HG03025 (cell line): Measurements from ENCODE around the gene CHMP3.
"Not testable (repeated sequence)": the region's sequence is repeated elsewhere in the genome, so short reads cannot be mapped to it uniquely, and the experiment has no call there.

Source experiments
- ATAC-seq: cut with Tn5 transposase; IDR thresholded peaks from one replicate; pipeline ENCODE4 v1.9.1; 2021; ENCODE audit warnings: mild to moderate bottlenecking, moderate library complexity; ENCODE audit not compliant: unreplicated experiment, low FRiP score

Gene CHMP3

DNA sequence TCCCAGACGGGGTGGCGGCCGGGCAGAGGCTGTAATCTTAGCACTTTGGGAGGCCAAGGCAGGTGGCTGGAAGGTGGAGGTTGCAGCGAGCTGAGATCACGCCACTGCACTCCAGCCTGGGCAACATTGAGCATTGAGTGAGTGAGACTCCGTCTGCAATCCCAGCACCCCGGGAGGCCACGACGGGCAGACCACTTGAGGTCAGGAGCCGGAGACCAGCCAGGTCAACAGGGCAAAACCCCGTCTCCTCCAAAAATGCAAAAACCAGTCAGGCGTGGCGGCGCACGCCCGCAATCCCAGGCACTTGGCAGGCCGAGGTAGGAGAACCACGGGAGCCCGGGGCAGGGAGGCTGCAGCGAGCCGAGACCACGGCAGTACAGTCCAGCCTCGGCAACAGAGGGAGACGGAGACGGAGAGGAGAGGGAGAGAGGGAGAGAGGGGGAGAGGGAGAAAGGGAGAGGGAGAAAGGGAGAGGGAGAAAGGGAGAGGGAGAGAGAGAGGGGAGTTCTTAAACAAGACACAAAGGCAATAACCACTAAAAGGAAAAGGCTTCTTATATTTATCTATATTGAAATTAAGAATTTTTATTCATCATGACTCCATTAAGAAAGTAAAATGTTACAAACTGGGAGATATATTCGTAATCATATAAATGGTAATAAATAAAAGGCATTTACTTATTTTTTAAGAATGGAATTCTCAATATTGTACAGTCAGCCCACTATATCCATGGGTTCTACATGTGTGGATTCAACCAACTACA lies 13.1 kb downstream of the CHMP3 start:
- not testable (repeated sequence) for ATAC-seq

DNA sequence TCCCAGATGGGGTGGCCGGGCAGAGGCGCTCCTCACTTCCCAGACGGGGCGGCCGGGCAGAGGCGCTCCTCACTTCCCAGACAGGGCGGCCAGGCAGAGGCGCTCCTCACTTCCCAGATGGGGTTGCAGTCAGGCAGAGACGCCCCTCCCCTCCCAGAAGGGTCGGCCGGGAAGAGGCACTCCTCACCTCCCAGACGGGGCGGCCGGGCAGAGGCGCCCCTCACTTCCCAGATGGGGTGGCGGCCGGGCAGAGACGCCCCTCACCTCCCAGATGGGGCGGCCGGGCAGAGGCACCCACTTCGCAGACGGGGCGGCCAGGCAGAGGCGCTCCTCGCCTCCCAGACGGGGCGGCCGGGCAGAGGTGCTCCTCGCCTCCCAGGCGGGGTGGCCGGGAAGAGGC lies 13.8 kb downstream of the CHMP3 start:
- not testable (repeated sequence) for ATAC-seq

DNA sequence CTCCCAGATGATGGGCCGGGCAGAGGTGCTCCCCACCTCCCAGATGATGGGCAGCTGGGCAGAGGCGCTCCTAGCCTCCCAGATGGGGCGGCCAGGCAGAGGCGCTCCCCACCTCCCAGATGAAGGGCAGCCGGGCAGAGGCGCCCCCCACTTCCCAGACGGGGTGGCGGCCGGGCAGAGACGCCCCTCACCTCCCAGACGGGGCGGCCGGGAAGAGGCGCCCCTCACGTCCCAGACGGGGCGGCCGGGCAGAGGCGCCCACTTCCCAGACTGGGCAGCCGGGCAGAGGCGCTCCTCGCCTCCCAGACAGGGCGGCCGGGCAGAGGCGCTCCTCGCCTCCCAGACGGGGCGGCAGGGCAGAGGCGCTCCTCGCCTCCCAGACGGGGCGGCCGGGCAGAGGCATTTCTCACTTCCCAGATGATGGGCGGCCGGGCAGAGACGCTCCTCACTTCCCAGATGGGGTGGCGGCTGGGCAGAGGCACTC lies 14.3 kb downstream of the CHMP3 start:
- not testable (repeated sequence) for ATAC-seq

DNA sequence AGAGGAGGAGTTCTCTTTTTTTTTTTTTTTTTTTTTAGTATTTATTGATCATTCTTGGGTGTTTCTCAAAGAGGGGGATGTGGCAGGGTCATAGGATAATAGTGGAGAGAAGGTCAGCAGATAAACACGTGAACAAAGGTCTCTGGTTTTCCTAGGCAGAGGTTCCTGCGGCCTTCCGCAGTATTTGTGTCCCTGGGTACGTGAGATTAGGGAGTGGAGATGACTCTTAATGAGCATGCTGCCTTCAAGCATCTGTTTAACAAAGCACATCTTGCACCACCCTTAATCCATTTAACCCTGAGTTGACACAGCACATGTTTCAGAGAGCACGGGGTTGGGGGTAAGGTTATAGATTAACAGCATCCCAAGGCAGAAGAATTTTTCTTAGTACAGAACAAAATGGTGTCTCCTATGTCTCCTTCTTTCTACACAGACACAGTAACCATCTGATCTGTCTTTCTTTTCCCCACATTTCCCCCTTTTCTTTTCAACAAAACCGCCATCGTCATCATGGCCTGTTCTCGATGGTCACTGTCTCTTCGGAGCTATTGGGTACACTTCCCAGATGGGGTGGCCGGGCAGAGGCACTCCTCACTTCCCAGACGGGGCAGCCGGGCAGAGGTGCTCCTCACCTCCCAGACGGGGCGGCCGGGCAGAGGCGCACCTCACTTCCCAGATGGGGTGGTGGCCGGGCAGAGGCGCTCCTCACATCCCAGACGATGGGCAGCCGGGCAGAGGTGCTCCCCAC lies 14.9 kb downstream of the CHMP3 start:
- ATAC-seq, result not testable (repeated sequence)

DNA sequence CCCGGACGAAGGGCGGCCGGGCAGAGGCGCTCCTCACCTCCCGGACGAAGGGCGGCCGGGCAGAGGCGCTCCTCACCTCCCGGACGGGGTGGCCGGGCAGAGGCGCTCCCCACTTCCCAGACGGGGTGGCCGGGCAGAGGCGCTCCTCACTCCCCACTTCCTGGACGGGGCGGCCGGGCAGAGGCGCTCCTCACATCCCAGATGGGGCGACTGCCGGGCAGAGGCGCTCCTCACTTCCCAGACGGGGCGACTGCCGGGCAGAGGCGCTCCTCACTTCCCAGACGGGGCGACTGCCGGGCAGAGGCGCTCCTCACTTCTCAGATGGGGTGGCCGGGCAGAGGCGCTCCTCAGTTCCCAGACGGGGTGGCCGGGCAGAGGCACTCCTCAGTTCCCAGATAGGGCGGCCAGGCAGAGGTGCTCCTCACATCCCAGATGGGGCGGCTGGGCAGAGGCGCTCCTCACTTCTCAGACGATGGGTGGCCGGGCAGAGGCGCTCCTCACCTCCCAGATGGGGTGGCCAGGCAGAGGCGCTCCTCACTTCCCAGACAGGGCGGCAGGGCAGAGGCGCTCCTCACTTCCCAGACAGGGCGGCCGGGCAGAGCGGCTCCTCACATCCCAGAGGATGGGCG lies 17.8 kb downstream of the CHMP3 start:
- not testable (repeated sequence) for ATAC-seq

DNA sequence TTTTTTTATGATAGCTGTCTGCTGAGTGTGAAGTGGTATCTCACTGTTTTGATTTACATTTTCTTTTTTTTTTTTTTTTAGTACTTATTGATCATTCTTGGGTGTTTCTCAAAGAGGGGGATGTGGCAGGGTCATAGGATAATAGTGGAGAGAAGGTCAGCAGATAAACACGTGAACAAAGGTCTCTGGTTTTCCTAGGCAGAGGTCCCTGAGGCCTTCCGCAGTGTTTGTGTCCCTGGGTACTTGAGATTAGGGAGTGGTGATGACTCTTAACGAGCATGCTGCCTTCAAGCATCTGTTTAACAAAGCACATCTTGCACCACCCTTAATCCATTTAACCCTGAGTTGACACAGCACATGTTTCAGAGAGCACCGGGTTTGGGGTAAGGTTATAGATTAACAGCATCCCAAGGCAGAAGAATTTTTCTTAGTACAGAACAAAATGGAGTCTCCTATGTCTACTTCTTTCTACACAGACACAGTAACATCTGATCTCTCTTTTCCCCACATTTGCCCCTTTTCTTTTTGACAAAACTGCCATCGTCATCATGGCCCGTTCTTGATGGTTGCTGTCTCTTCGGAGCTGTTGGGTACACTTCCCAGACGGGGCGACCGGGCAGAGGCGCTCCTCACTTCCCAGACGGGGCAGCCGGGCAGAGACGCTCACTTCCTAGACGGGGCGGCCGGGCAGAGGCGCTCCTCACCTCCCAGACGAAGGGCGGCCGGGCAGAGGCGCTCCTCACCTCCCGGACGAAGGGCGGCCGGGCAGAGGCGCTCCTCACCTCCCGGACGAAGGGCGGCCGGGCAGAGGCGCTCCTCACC lies 18.8 kb downstream of the CHMP3 start:
- not testable (repeated sequence) for ATAC-seq

DNA sequence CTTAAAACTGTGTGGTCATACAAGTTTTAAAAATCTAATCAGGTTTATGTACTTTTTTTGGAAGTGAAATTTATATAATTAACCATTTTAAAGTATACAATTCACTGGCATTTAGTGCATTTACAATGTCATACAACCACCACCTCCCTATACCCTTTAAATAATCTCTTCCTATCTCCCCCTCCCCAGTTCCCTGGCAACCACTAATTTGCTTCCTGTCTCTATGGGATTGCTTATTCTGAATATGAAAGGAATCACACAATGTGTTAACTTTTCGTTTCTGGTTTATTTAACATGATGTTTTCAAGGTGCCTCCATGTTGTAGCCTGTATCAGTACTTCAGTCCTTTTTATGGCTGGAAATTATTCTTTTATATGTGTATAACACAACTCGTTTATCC lies 19.4 kb downstream of the CHMP3 start:
- ATAC-seq, result no peak

DNA sequence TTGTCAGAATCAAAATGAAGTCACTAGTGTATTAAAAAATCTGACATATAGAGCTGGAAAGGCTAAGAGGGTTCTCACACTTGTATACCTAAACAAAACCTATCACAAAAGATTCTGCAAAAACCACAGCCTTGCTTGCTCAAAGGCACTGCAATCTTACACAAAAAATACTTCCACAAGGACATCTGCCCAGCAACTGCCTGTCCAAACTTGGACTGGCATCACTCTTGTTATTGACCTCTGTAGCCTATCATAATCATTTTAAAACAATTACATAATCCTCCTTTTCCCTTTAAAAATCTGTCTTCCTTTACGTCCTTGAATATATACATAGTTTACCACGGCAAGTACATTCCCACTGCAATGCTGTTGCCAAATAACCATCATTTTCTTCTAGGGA lies 19.9 kb downstream of the CHMP3 start:
- ATAC-seq, result no peak

DNA sequence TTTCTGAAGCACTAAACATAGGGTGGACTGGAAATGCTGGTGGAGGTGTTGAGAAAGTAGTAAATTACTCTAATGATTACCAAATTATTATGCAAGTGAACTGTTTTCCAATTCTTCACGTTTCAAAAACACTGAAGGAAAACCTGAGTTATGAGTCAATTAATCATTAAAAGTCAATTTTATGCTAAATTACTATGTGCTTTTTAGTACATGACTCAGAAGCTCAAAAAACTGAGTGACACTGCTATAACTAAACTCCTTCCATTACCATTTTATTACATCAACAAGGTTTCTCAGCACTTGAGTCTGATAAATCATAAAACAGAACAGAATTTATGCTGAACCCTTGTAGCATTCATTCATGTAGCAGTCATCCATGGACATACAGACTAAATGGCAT lies 20.4 kb downstream of the CHMP3 start:
- no peak for ATAC-seq

DNA sequence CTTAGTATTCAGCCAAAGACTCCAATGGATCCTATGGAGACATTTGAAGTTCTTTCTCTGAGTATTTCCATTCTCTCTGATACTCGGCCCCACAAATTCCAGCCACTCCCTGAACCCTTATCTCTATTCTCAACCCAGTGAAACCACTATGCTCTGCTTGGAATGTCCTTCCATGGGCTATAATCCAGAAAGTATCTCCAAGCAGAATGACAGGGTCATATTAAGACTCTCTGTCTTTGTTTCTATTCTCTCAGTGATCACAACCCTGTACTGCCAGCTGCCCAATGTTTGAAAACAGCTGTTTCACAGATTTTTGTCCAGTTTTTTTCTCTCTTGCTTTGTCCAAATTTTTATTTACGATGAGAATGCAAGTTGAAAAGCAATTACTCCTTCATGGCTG lies 21.9 kb downstream of the CHMP3 start:
- ATAC-seq, result no peak

DNA sequence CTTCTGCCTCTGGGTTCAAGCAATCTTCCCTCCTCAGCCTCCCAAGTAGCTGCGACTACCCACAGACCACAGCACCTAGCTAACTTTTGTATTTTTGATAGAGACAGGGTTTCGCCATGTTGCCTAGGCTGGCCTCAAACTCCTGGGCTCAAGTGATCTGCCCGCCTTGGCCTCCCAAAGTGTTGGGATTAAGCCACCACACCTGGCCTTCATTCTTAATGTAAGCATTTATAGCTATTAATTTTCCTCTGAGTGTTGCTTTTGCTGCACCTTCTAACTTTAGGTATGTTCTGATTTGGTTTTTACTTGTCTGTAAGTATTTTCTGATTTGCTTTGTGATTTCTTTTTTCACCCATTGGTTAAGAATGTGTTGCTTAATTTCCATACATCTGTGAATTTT lies 29.7 kb downstream of the CHMP3 start:
- ATAC-seq, result no peak

DNA sequence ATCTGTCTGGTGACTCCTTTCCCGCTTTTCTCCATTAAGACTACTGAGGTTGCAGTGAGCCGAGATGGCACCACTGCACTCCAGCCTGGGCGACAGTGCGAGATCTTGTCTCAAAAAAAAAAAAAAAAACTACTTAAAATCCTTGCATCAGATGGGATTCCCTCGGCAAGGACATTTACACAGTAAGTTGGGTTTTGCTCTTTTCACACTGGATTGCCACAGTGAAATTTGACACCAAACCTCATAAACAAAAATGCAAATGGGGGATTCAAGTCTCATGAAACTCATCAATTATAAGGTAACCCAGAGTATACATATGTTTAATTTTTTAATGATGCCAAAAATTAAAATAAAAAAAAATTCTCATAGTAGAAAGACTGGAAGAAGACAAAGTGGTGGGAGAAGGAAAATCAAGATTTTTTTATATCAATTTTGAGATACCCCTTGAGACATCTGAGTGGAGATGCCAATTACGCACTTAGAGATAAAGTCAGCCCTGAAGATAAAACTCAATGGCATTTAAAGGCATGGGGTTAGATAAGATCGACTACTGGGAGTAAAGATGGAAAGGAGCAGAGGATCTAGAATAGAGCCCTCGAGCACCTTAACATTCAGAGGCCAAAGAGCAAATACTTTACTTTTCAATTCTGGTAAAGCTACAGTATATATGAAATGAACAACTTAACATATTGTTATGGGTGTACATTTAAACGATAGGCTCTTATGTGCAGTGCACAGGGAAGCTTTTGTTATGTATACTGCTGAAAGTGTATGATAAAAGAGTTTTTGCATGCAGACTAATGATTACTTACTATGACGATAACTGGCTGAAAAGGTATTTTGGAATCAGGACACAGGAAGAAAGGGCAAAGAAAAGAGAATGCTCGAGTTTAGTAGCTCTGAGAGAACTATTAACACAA lies 37.6 kb downstream of the CHMP3 start:
- ATAC-seq, result no peak

DNA sequence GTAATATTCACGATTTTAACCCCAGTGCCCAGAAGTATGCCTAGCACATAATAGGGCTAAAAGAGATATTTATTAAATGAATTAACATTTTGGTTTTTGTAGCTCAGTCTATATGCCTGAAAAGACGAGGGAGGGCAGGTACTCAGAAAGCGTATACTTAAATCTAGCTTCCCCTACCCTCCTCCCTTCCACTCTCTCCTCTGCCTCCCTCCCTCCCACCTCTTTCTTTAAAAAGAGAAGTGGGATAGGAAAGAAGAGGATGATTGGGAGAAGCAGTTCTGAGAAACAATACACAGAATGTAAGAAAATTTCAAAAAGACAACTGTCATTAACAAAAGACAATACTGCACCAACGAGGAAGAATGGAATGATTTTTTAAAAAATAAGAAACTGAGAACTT lies 39.8 kb downstream of the CHMP3 start:
- no peak for ATAC-seq

DNA sequence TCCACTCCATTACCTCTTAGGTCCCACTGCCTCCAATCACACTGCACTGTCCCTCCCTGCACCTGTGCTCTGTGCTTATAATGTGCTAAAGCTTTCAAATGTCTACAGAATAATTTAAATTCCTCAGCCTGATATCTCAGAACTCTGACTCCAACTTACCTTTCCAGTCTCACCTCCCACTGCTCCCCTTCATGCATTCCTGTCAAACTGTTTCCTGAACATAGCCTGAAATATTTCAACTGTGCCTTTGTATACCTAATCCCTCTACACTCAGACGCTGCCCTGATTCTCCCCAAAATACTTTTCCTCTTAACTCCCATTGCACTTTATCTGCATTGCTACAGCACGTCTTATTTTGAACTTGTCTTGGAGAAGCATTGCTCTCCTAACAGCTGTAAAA lies 40.5 kb downstream of the CHMP3 start:
- no peak for ATAC-seq

DNA sequence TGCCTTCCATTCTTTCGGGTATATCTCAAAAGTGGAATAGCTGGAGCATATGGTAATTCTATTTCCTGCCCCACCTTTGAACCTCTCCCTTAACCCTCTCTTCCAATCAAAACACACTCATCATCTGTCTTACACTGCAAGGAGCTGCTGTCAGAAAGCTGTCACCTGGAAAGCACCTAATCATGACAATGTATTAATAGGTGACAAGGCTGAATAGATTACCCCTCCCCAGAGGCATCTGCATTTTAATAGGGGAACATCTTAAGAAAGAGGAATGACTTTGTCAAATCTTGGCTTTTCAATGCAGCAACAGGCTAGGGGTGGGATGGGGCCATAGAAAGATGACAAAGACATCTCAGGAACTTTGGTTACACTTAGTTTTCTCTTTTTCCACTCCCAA lies 41.3 kb downstream of the CHMP3 start:
- ATAC-seq, result no peak

DNA sequence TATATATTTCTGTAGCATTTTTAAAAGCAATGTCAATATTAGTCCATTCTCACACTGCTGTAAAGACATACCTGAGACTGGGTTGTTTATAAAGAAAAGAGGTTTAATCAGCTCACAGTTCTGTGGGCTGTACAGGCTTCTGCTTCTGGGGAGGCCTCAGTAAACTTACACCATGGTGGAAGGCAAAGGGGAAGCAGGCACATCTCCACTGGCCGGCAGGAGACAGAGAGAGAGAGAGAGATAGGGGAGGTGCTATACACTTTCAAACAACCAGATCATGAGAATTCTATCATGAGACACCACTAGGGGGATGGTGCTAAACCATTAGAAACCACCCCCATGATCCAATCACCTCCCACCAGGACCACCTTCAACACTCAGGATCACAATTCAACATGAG lies 43.1 kb downstream of the CHMP3 start:
- no peak for ATAC-seq

DNA sequence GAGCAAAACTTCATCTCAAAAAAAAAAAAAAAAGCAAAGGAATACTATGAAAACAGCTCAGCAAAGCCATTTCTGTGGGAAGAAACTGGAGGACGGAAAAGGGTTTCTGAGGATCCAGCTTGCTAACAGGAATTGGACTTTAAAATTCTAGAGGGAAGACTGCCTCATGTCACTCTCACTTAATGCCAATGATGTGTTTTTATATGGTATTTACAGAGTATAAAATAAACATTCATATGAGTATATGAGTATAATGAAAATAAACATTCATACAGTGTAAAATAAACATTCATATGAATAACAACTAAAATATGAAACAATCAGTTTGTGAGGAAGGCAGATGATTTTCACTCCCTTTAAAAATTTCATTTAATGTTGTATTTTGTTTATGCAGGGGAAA lies 43.9 kb downstream of the CHMP3 start:
- no peak for ATAC-seq

DNA sequence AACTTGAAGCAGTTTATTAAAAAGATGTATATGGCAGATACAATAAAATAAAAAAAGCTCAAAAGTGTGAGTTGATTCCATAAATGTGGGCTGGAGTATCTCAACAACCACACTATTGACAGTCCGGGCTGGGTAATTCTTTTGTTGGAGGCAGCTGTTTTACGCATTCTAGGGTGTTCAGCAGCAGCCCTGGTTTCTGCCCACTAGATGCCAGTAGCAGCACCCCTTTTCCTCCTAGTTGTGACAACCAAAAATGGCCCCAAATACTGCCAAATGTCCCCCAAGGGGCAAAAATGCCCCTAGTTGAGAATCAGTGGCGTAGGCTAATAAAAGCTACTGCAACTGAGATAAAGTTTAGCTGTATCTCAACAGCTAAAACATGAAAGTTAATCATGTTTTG lies 44.8 kb downstream of the CHMP3 start:
- ATAC-seq, result no peak

DNA sequence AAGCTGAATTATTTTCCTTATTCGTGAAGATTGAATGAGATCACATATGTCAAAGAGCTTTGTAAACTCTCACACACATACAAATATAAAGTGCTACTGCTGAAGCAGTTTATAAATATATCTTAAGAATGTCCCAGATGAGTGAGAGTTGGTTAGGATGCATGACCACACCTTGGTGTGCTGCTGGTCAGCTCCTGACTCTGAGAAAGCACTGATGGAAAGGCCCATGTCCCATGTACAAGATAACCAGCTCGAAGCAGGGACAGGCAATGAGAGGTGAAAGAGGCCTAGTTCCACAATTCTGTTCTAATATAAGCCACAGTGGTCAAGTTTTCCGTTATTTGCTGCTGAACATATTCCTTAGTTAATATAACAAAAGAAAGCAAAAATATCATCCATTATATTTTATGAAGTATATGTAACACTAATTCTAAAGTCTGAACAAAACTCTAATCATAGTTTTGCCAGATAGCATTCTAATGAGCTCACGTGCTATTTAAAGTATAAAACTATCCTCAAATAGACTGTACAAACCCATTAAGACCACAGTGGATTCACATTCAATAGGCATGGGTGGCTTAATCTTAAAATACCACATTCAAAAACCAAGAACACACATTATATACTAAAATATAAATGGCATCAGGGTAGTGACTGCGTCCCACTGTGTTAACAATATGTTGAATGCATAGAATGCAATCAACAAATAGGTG lies 49.1 kb downstream of the CHMP3 start:
- no peak for ATAC-seq
